GM23338 (cell line): ENCODE results near the gene TPST2. TPM values are rescaled to one million over a fixed set of nuclear protein-coding genes. Genes with fewer than 3 reads are reported as not detected.

ENCODE experiments used
- ATAC-seq: fragments of 200-7000 bp; cut with Tn5 transposase; 3 replicates; pipeline ENCODE4 v1.9.1; 2020
- DNase-seq: peaks from one replicate; pipeline ENCODE4 v3.0.0-alpha.2; 2015; ENCODE audit warnings: low spot score
- H2AFZ ChIP-seq: fragments of 200-600 bp; sonication (generic); 2 replicates; pipeline ENCODE4 v1.8.0; 2016; ENCODE audit warnings: antibody characterized with exemption, mild to moderate bottlenecking, moderate library complexity
- H3F3A ChIP-seq: fragments of 200-600 bp; sonication (generic); replicated peaks from 2 replicates; pipeline ENCODE4 v1.8.0; 2017; ENCODE audit warnings: antibody characterized with exemption, mixed run types, low read depth
- H3K27ac ChIP-seq: fragments of 200-600 bp; sonication (generic); 2 replicates; pipeline ENCODE4 v1.6.1; 2016; ENCODE audit warnings: low read depth
- H3K27me3 ChIP-seq: fragments of 200-600 bp; sonication (generic); 2 replicates; pipeline ENCODE4 v1.8.0; 2016; ENCODE audit warnings: mild to moderate bottlenecking, mixed run types, moderate library complexity; ENCODE audit not compliant: insufficient read depth
- H3K36me3 ChIP-seq: fragments of 200-600 bp; sonication (generic); 2 replicates; pipeline ENCODE4 v1.8.0; 2016; ENCODE audit warnings: mild to moderate bottlenecking; ENCODE audit not compliant: insufficient read depth
- H3K4me1 ChIP-seq: fragments of 200-600 bp; sonication (generic); 2 replicates; pipeline ENCODE4 v1.8.0; 2016; ENCODE audit warnings: mild to moderate bottlenecking, moderate library complexity; ENCODE audit not compliant: insufficient read depth
- H3K4me2 ChIP-seq: fragments of 200-600 bp; sonication (generic); 2 replicates; pipeline ENCODE4 v1.7.1; 2017; ENCODE audit warnings: mixed run types
- H3K4me3 ChIP-seq: fragments of 200-600 bp; sonication (generic); 2 replicates; pipeline ENCODE4 v1.6.1; 2016; ENCODE audit warnings: mixed run types
- H3K79me2 ChIP-seq: fragments of 200-600 bp; sonication (generic); replicated peaks from 2 replicates; pipeline ENCODE4 v1.8.0; 2017; ENCODE audit warnings: mild to moderate bottlenecking; ENCODE audit not compliant: insufficient read depth
- H3K9me2 ChIP-seq: fragments of 200-600 bp; sonication (generic); 2 replicates; pipeline ENCODE4 v1.8.0; 2017; ENCODE audit not compliant: insufficient read depth
- H4K20me1 ChIP-seq: fragments of 200-600 bp; sonication (generic); replicated peaks from 2 replicates; pipeline ENCODE4 v1.8.0; 2017; ENCODE audit warnings: mild to moderate bottlenecking; ENCODE audit not compliant: insufficient read depth
- H3K27ac Mint-ChIP-seq: 2 replicates; pipeline ENCODE4 v1.8.0; 2020; ENCODE audit warnings: inconsistent platforms, mild to moderate bottlenecking, moderate library complexity, mixed read lengths
- H3K27me3 Mint-ChIP-seq: 3 replicates; pipeline ENCODE4 v1.8.0; 2022; ENCODE audit warnings: low read depth, mild to moderate bottlenecking, moderate library complexity, mixed read lengths, inconsistent platforms; ENCODE audit not compliant: insufficient read depth, poor library complexity
- H3K36me3 Mint-ChIP-seq: 3 replicates; pipeline ENCODE4 v1.8.0; 2021; ENCODE audit warnings: low read depth, mild to moderate bottlenecking, inconsistent platforms, moderate library complexity, mixed read lengths
- H3K4me1 Mint-ChIP-seq: 3 replicates; pipeline ENCODE4 v1.8.0; 2020; ENCODE audit warnings: mild to moderate bottlenecking, inconsistent platforms, mixed read lengths
- H3K4me3 Mint-ChIP-seq: 3 replicates; pipeline ENCODE4 v1.8.0; 2021; ENCODE audit warnings: moderate library complexity, mild to moderate bottlenecking, inconsistent platforms, mixed read lengths
- H3K9me3 Mint-ChIP-seq: 3 replicates; pipeline ENCODE4 v1.8.0; 2020; ENCODE audit warnings: moderate library complexity, mild to moderate bottlenecking, inconsistent platforms, mixed read lengths
- CREB1 ChIP-seq: fragments of 250-450 bp; sonication (Bioruptor Pico); IDR thresholded peaks from 2 replicates; pipeline ENCODE4 v1.5.0; 2020; ENCODE audit warnings: low read depth, mild to moderate bottlenecking, moderate library complexity
- CTCF ChIP-seq, 2 experiments: fragments of 200-600 bp in 1 of 2; sonication (generic) in 1 of 2; conservative IDR thresholded peaks; 2 replicates each; pipeline versions ENCODE4 v1.5.1 to v1.6.1; 2016 to 2017; ENCODE audit warnings: antibody characterized with exemption in 2 of 2, low read depth in 2 of 2, mild to moderate bottlenecking in 2 of 2, moderate library complexity in 1 of 2
- ETS1 ChIP-seq: IDR thresholded peaks from 2 replicates; pipeline ENCODE4 v1.6.1; 2016; ENCODE audit warnings: antibody characterized with exemption
- EZH2 ChIP-seq: fragments of 200-600 bp; sonication (generic); IDR thresholded peaks from one replicate; pipeline ENCODE4 v1.8.0; 2017; ENCODE audit warnings: antibody characterized with exemption, mild to moderate bottlenecking, low read depth; ENCODE audit not compliant: unreplicated experiment
- EZH2phosphoT487 ChIP-seq: fragments of 200-600 bp; sonication (generic); IDR thresholded peaks from one replicate; pipeline ENCODE4 v1.8.1; 2018; ENCODE audit warnings: antibody characterized with exemption; ENCODE audit not compliant: unreplicated experiment
- JUNB ChIP-seq: IDR thresholded peaks from one replicate; pipeline ENCODE4 v1.6.1; 2016; ENCODE audit warnings: antibody characterized with exemption; ENCODE audit not compliant: unreplicated experiment
- NANOG ChIP-seq: IDR thresholded peaks from 2 replicates; pipeline ENCODE4 v1.6.1; 2016; ENCODE audit warnings: antibody characterized with exemption, borderline replicate concordance
- POLR2AphosphoS5 ChIP-seq: IDR thresholded peaks from 2 replicates; pipeline ENCODE4 v1.6.1; 2016; ENCODE audit warnings: antibody characterized with exemption, low read depth
- REST ChIP-seq: IDR thresholded peaks from one replicate; pipeline ENCODE4 v1.6.1; 2018; ENCODE audit warnings: antibody characterized with exemption; ENCODE audit not compliant: unreplicated experiment
- STAT1 ChIP-seq: IDR thresholded peaks from one replicate; pipeline ENCODE4 v1.6.1; 2016; ENCODE audit warnings: antibody characterized with exemption; ENCODE audit not compliant: unreplicated experiment
- ZNF114 ChIP-seq: fragments of 250-450 bp; sonication (Bioruptor Pico); IDR thresholded peaks from 2 replicates; pipeline ENCODE4 v1.5.0; 2020; ENCODE audit warnings: mild to moderate bottlenecking, moderate library complexity
- polyA plus RNA-seq: library from polyadenylated mRNA; unstranded; fragments of >200 nt; fragmentation: Nextera tagmentation; extraction: Ambion mirVana; gene quantifications from 2 replicates; pipeline ENCODE4 v1.2.1, GENCODE V29; 2016
- total RNA-seq: library from RNA; depleted of rRNA; stranded (reverse); fragments of >200 nt; shearing (Covaris generic); gene quantifications from 2 replicates; pipeline ENCODE4 v1.2.3, GENCODE V29; 2014

The TPST2 gene
- total and polyA plus RNA-seq, 2 experiments from 2014 or later: 37.9 to 127 TPM

- H3K4me1 ChIP-seq: no peaks in the 10 kb centered on the region
- peaks cover 82% of the 10 kb centered on the region for H3K36me3 Mint-ChIP-seq
- TF ChIP-seq REST: no peak
- TF ChIP-seq ETS1: no peak
- no peak for TF ChIP-seq POLR2AphosphoS5
- TF ChIP-seq CTCF (conservative IDR thresholded peaks at IDR 0.05; ENCODE audit: low read depth in 2 of 2): no peak
- no peak for TF ChIP-seq JUNB
- TF ChIP-seq NANOG: no peak
- no peak for TF ChIP-seq STAT1
- TF ChIP-seq EZH2phosphoT487: no peak
- no peak for TF ChIP-seq CREB1 (CRISPR knock-in tag)
- no peak overlapping the region for H3K27ac ChIP-seq
- H3F3A ChIP-seq: peaks cover 31% of the 10 kb centered on the region; the same call in 1 of the 2 replicates
- peaks cover 1% of the 10 kb centered on the region for H3K27me3 Mint-ChIP-seq
- no peak overlapping the region for H3K4me3 ChIP-seq
- H3K9me2 ChIP-seq: no peaks in the 10 kb centered on the region
- H4K20me1 ChIP-seq: no peaks in the 10 kb centered on the region; the same call in none of the 2 replicates
- H3K27me3 ChIP-seq: no peaks in the 10 kb centered on the region
- H3K4me2 ChIP-seq: no peak overlapping the region
- no peak for ATAC-seq
- no peak overlapping the region for H3K4me3 Mint-ChIP-seq
- H2AFZ ChIP-seq: no peak overlapping the region
- H3K36me3 ChIP-seq: peaks cover 71% of the 10 kb centered on the region
- H3K27ac Mint-ChIP-seq: no peak overlapping the region
- no peaks in the 10 kb centered on the region for H3K79me2 ChIP-seq
- H3K4me1 Mint-ChIP-seq: no peaks in the 10 kb centered on the region
- H3K9me3 Mint-ChIP-seq: no peaks in the 10 kb centered on the region
- DNase-seq: no peak
These were observed 93.5 kb downstream of the TPST2 start for GRCh38 chr22:26496456-26496855.

- peaks cover 82% of the 10 kb centered on the region for H3K36me3 Mint-ChIP-seq
- Histone ChIP-seq H3K27ac (no peak overlapping the region), H3K36me3 (peaks cover 65% of the 10 kb centered on the region)
These were observed 95.4 kb downstream of the TPST2 start for GRCh38 chr22:26494506-26494905.

More at GRCh38 chr22:26494506-26494905, 95.4 kb downstream of the TPST2 start:
- Mint-ChIP-seq H3K4me1 (no peaks in the 10 kb centered on the region), H3K9me3 (no peaks in the 10 kb centered on the region), H3K27me3 (peaks cover 1% of the 10 kb centered on the region), H3K27ac (no peak overlapping the region), H3K4me3 (no peak overlapping the region)
- no peak overlapping the region for H2AFZ ChIP-seq
- H3F3A ChIP-seq: peaks cover 46% of the 10 kb centered on the region
- H3K79me2 ChIP-seq: no peaks in the 10 kb centered on the region
- ATAC-seq: no peak
- H3K4me3 ChIP-seq: no peak overlapping the region
- peaks cover 2% of the 10 kb centered on the region for H4K20me1 ChIP-seq
- no peak overlapping the region for H3K4me2 ChIP-seq
- DNase-seq: no peak
- no peak for TF ChIP-seq JUNB
- no peak for TF ChIP-seq ETS1
- no peak for TF ChIP-seq REST
- no peak for TF ChIP-seq ZNF114 (CRISPR knock-in tag)
- no peak for TF ChIP-seq POLR2AphosphoS5
- TF ChIP-seq CREB1 (CRISPR knock-in tag): no peak
- TF ChIP-seq EZH2: no peak
- TF ChIP-seq CTCF (conservative IDR thresholded peaks at IDR 0.05; ENCODE audit: low read depth in 2 of 2): no peak
- H3K4me1 ChIP-seq: no peaks in the 10 kb centered on the region
- no peaks in the 10 kb centered on the region for H3K27me3 ChIP-seq
- no peaks in the 10 kb centered on the region for H3K9me2 ChIP-seq
